ENCODE results near the gene CSRNP3.

- TF ChIP-seq CTCF (IDR thresholded peaks at IDR 0.05) = no peak
- no peak for TF ChIP-seq POLR2A (IDR thresholded peaks at IDR 0.05)
These were observed 37.1 kb upstream of the CSRNP3 start for GRCh38 chr2:165432234-165432966.
